GM19193 (cell line): ENCODE measurements around the gene FAIM2.

Source experiments
- POLR2A ChIP-seq: IDR thresholded peaks from 4 replicates; pipeline ENCODE4 v1.6.1; 2011; ENCODE audit not compliant: insufficient read depth, insufficient read length; ENCODE audit errors: extremely low read depth

Gene FAIM2

DNA sequence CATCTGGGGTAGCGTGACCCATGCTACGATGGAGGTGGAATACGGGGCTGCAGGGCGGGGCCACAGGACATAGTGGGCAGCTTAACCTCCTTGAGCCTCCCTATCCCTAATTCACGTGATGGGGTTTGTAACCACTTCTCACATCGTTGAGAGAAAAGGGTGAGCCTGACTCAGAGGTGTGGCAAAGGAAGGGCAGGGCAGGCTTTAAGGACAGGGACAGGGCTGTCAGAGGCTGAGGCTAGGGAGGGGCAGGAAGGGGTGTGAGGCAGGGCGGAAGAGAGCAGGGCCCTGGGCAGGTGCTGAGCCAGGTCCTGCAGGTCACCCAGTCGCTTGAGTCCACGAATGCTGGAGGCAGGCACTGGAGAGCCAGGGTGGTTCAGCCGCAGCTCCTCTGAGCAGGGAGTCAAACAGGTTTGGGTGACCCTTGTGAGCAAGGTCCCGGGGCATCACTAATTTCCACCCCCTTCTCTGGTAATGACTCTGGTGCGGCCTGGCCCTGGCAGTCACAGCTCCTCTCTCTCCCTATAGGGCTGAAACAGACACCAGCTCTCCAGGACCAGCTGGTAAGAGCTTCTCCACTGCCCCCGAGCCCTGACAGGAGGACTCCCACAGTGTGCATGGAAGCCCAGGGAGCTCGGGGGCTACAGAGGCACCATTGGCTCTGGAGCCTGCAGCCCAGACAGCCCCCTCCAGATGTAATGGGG, 39.4 kb upstream of the FAIM2 start:
- TF ChIP-seq POLR2A: no peak

DNA sequence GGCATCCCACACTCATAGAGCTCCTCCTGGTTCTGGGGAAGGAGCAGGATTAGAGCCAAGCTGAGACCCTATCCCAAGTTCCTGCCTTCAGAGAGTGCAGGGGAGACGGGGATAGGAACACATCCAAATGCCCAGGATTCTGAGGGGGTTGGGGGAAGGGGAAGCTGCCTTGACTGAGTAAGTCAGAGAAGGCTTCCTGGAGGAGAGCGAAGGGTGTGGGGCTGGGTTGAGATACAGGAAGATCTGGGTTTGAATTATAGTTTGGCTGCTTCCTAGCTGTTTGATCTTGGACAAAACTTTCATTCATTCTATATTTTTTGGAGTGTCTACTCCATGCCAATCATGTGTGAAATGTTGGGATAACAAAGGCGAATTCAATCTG, 38.8 kb upstream of the FAIM2 start:
- TF ChIP-seq POLR2A: no peak

DNA sequence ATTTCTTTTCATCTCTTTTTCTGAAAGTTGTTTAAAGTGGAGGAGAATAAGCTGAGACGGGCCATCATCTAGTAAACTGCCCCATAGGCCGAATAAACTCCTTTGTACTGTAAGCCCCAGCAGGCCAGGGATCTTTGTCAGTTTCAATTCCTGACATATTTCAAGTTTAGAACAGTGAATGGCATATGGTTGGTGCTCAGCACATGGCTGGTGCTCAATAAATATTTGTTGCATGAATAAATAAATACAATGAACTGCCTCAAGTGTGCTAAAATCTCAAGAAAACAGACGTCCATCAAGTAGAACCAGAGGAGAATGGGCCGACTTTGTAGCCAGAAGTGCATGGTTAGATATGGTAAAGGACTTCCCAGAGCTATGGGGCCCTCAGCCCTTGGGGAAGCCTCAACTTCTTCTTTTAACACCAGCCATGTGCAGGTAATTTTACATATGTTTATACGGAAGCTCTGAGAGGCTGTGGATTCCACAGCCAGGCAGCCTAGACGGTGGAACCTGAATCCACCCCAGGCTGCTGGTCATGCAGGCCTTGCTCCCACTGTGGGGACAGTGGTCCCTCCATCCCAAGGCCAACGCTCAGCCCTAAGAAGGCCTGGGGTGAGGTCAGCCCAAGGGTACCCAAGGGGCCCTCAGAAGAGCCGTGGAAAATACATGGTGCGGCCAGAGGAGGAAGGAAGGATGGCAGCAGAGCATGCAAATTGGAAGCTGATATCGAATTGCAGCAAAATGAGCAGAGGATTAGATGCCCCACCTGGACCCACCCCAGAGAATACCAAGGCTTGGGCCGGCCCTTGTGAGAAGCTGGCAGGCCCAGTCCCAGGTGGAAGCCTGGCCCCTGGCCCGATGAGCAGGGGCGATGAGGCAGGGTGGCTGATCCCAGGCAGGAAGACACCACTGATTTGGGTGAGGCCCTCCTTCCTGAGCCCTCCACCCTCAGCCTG, 38.1 kb upstream of the FAIM2 start:
- TF ChIP-seq POLR2A: no peak

DNA sequence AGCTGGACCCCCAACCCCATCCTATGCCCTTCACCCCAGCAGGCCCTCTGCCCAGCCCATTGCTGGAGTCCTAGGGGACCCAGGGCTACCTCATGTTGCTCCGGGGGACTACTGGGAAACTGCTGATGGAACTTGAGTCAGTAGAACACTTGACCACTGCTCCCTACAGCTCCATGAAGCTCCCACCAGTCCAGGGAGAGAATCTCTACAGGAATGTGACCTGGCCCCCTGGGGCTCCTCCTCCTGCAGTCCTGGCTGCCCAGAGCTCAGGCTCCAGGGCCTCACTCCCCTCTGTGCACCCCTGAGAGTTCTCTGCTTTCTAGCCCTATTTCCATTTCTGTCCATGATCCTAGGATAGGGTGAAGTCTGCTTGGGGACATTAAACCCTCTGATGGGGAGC, 36.0 kb upstream of the FAIM2 start:
- no peak for TF ChIP-seq POLR2A

DNA sequence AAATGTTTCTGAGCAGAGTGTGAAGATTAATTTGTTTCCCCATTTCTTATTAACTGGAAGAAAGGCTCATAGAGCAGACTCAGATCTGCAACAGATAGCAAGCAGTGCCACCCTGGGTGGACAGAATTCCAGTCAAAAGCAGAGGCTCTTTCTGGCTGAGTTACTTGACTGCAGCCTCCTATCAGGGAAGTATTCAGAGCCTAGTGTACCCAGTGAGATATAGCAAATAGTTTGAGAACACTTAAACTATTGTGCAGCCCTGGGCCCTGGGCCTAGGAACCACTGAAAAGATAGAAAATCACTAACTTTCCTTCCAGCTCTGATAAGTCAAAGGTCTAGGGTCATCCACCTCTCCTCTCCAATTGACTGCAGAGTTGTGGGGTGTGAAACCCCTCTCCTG, 35.6 kb upstream of the FAIM2 start:
- TF ChIP-seq POLR2A: no peak

DNA sequence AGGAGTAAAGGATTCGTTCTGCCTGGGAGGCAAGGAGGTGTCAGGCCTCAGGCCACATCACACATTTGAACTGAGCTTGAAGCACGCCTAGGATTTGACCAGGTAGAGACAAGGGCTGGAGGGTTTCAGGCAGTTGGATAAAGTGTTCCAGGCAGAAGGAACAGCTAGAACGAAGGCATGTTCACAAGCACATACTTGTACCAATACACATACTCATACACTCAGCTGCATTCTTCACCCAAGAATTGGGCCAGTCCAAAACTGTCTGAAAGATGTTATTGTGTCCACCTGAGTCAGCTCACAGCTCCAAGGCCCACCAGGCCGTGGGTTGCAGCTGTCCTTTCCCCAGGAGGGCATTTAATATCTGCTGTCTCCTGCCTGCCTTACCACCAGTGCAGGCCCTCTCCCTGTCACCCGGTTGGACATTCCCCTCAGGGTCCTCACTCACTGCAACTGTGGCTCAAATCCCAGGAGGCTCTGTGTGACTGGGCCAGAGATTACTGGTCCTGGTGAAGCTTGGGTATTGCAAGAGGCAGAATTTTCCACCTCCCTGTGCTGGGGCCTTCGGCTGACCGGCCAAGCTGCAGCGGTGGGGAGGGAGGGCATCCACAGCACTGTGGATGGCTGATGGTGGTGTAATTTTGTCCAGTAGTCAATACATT, 34.1 kb upstream of the FAIM2 start:
- no peak for TF ChIP-seq POLR2A

DNA sequence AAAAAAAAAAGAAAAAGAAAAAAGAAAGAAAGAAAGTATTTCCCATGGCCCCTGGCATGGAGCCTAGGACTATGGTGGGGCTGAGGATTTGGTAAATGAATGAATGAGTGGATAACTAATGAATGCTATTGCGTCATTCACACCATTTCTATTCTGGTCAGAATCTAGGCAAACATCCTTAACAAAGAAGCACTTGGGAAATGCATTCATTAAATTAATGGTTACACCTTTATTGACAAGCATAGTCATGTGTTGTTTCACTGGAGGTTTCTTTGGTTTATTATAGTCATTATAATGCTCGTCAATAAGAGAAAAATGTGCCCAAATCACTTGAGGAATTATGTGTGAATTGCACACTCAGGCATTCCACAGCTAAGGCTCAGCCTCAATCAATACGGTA, 33.2 kb upstream of the FAIM2 start:
- TF ChIP-seq POLR2A: no peak

DNA sequence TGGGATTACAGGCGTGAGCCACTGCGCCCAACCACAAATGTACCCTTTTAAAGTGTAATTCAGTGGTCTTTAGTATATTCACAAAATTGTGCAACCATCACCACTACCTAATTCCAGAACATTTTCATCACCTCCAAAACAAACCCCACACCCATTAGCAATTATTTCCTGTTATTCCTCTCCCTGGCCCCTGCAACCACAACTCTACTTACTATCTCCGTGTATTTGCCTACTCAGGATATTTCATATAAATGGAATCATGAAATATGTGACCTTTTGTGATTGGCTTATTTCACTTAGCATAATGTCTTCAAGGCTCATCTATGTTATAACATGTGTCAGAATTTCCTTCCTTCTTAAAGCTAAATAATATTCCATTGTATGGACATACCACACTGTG, 30.8 kb upstream of the FAIM2 start:
- no peak for TF ChIP-seq POLR2A

DNA sequence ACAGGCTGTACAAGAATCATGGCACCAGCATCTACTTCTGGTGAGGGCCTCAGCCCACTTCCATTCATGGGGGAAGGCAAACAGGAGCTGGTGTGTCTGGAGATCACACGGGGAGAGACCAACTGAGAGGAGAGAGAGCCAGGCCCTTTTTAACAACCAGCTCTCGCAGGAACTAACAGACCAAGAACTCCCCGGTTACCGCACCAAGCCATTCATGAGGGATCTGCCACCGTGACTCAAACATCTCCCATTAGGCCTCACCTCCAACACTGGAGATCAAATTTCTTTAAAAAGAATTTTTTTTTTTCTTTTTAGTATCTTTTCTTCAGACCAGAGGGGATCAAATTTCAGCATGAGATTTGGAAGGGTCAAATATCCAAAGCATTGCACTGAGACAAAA, 30.1 kb upstream of the FAIM2 start:
- TF ChIP-seq POLR2A: no peak

DNA sequence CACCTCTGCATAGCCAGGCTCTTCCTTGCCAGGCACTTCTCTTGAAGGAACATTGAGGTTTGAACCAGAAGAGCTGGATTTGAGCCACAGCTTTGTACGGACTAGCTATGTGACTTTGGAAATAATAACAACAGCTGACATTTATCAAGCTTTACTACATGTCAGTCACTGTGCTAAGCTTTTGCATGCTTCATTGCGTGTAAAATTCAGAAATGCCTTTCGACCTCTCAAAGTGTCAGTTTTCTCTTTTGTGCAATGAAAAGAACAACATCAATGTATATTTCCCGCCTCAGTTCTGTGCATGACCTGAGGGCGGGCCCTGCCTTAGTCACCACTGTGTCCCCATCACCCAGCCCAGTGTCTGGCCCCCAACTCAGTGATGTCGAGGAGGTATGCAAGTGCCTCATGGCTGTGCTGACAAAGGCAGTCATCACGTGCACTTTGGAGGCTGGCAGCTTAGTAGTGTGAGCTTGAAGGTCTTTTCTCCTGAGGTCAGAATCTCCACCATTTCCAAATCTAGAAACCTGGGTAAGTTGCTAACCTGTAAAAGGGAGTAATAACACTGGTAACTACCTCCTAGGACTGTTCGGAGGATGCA, 28.9 kb upstream of the FAIM2 start:
- TF ChIP-seq POLR2A: no peak

DNA sequence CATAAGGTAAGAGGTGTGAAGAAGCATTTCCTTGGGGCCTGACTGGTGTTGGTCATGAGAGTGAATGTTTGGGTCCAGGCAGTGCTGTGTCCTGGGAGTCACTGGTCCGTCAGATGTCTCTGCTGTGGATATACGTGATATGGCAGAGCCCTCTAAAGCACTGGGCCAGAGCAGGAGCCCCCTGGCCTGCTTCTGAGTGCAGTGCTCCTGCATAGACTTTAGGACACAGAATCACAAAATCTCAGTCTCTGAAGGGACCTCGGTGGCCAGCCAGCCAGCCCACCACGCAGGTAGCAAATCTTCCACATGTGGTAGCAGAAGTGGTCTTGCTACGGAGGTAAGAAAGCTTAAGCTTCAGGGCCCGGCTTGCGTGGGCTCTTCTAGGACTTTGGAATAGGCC, 28.3 kb upstream of the FAIM2 start:
- TF ChIP-seq POLR2A: no peak

DNA sequence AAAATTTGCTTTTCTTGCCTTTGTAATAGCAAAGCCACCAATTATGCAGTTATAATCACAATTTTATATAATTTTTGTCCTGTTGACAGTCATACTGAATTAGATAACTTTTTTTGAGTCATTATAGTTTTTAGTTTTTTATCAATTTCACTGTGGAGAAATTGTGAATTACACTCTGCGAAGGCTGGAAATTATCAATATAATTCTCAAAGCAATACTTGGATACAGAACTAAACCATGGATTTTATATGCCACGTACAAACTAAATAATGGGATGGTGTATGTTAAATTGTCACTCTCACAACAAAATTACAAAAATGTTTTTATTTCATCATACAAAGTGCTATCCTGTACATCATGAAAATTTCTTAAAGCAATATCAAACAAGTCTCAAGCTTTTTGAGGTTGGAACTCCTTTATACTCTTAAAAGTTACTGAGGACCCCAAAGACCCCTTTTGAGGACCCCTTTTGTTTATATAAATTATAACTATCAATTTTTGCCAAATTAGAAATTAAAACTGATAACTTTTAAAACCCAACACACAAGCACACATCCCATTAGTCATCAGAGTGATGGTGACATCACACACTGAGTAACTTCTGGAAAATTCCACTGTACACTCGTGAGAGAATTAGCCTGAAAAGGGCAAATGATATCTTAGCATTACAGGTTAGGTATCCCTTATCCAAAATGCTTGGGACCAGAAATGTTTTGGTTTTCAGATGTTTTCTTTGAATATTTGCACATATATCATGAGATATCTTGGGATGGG, 27.0 kb upstream of the FAIM2 start:
- no peak for TF ChIP-seq POLR2A

DNA sequence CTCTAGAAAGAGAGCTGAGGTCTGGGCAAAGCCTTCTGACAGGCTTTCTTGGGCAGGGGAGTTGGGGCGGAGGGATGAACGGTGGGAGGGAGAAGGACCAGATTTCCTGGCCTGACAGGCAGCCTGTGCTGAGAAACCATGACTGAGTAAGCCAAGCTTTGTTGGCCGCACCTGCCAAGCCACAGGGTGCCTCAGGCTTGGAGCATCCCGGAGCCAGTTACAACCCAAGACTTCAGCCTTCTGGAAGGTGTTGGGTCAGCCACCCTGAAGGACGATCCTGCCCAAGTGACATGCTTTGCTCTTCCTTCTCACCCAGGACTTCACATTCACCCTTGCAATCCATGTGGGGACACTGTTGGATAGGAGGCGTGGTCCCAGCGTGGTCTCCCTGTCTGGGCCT, 25.9 kb upstream of the FAIM2 start:
- no peak for TF ChIP-seq POLR2A

DNA sequence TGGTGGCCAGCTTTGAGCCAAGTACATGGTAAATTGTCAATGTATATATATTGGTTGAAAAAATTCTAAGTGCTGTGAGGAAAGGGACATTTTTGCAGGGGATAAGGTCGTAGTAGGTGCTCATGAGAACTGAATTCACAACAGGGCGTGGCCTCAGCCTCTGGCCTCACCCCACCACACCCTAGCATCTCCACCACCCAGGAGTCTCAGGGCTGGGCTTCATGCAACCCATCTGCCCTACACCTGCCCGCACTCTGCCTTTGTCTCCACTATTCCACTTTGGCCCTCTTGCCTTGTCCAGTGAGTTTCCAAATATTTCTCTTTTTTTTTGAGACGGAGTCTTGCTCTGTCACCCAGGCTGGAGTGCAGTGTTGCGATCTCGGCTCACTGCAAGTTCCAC, 24.8 kb upstream of the FAIM2 start:
- TF ChIP-seq POLR2A: no peak

DNA sequence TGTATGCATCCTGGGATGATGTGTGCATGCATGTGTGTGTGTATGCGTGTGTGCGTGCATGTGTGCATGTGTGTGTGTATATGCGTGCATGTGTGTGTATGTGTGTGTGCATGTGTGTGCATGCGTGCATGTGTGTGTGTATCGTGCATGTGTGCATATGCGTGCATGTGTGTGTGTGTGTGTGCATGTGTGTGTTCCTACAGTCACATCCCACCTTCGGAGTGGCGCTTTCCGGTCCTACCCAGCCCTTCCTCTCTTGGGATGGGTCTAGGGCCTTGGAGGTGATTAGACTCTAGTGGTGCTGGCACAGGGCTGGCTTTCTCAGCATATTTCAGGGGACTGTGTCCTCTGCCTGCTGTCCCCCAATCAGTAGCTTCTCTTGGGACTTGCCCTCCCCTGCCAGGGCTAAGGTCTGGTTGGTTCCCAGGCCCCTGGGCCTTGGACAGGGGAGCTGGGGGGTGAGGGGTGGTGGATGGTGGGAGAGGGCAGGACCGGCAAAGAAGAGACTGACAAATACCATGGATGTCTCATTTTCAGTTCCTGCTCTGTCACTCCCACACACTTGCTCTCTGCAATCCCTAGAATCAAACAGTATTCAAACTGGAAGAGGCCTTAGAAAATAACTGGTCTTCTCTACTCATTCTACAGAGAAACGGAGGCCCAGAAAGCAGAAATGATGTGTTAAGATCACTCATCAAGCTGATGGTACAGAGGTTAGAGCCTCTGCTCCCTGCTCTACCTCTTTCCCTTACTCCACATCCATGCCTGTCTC, 21.9 kb upstream of the FAIM2 start:
- TF ChIP-seq POLR2A: no peak
